Activated CD4-positive, alpha-beta memory T cell treated with anti-CD3 and anti-CD28 coated beads for 36 hours (primary cell): Measurements from ENCODE around the gene FCAMR. TPM values are rescaled to one million over a fixed set of nuclear protein-coding genes. Genes with fewer than 3 reads are reported as not detected.

Experiments
- CTCF ChIA-PET: fragments of 350-600 bp; sonication (Branson Sonifier 250); formaldehyde crosslinking; loops from one replicate; lab custom pipeline; 2021; ENCODE audit warnings: antibody characterized with exemption, inconsistent platforms; lab: Charles Lee
- POLR2A ChIA-PET: fragments of 350-600 bp; sonication (Branson Sonifier 250); formaldehyde crosslinking; loops from one replicate; lab custom pipeline; 2021; ENCODE audit warnings: antibody characterized with exemption; lab: Charles Lee
- DNase-seq: peaks from one replicate; pipeline ENCODE4 v3.0.0-alpha.2; 2020
- H3K27ac Mint-ChIP-seq: one replicate; pipeline ENCODE4 v1.8.0; 2021; ENCODE audit warnings: mixed read lengths
- H3K27me3 Mint-ChIP-seq: one replicate; pipeline ENCODE4 v1.8.0; 2021; ENCODE audit warnings: mixed read lengths
- H3K36me3 Mint-ChIP-seq: one replicate; pipeline ENCODE4 v1.8.0; 2021; ENCODE audit warnings: mixed read lengths
- H3K4me1 Mint-ChIP-seq: one replicate; pipeline ENCODE4 v1.8.0; 2021; ENCODE audit warnings: low read depth, mixed read lengths
- H3K4me3 Mint-ChIP-seq: one replicate; pipeline ENCODE4 v1.8.0; 2021; ENCODE audit warnings: mild to moderate bottlenecking, mixed read lengths
- H3K9me3 Mint-ChIP-seq: one replicate; pipeline ENCODE4 v1.8.0; 2021; ENCODE audit warnings: mixed read lengths
- intact Hi-C: fragments of 100-400 bp; cut with micrococcal nuclease; formaldehyde crosslinking; loops from one replicate; pipeline ENCODE4 v1.15.1; 2023
- total RNA-seq, 2 experiments: library from RNA; stranded (reverse); gene quantifications; one replicate each; pipeline ENCODE4 v1.2.3, GENCODE V29; 2021

Gene FCAMR, protein sequence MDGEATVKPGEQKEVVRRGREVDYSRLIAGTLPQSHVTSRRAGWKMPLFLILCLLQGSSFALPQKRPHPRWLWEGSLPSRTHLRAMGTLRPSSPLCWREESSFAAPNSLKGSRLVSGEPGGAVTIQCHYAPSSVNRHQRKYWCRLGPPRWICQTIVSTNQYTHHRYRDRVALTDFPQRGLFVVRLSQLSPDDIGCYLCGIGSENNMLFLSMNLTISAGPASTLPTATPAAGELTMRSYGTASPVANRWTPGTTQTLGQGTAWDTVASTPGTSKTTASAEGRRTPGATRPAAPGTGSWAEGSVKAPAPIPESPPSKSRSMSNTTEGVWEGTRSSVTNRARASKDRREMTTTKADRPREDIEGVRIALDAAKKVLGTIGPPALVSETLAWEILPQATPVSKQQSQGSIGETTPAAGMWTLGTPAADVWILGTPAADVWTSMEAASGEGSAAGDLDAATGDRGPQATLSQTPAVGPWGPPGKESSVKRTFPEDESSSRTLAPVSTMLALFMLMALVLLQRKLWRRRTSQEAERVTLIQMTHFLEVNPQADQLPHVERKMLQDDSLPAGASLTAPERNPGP
- total RNA-seq: not detected

DNA sequence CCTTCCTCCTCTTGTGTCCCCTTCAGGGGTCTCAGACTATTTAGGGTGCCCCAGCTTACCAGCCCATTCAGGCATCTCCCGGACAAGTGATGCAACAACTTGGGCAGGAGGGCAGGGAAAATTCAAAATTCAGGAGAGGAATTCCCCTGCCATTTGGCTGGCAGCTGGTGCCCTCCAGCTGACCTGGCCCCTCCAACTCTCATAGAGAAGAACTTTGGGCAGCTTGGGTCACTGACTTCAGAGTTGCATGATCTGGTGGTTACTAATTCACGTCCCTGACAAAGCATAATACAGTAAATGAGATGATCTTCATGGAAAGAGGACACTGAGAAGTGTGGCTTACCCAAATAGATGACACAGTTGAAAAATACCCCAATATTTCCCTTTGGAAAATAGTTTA is at the start of gene FCAMR:
TSS of gene FCAMR (minus strand) at position 15 of the 400 bp plus-strand sequence. CDS start 335 bp downstream, outside the sequence.
- POLR2A ChIA-PET: no interaction called here
- peaks cover 9% of the 10 kb centered on the region for H3K27me3 Mint-ChIP-seq
- H3K4me1 Mint-ChIP-seq: peaks cover 19% of the 10 kb centered on the region
- CTCF ChIA-PET: interaction anchor here (1.2 to 2.0 kb wide), 3 partner anchors 12 to 34 kb away, joined by 4 to 7 read pairs (median 5); no protein-coding TSS in a partner anchor
- H3K4me3 Mint-ChIP-seq: no peak within 1 kb of the TSS
- intact Hi-C loops: no loop called here
- H3K36me3 Mint-ChIP-seq: no peaks in the 10 kb centered on the region
- no peak within 1 kb of the TSS for H3K27ac Mint-ChIP-seq
- no peaks in the 10 kb centered on the region for H3K9me3 Mint-ChIP-seq
- DNase-seq: no peak

DNA sequence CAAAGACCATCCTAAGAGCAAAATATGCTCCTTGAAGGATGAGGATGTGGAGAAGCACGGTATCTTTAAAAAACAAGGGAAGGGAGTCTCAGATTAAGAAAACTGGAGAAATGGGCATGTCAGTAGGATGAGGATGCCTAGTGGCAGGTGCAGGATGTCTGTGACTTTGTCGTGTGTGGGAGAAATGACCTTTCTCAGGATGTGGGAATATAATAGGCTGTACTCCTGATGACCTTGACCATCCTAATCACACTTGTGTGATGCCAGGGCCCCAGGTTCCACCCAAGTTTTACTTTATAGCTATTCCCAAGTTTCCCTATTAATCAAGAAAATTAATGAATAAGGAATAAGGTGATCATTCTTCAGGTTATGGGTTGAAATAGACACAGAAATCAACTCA is 49.4 kb upstream of the FCAMR start:
- H3K4me3 Mint-ChIP-seq: no peak overlapping the region
- ChIA-PET CTCF (interaction anchor here (2.4 kb wide), 1 partner anchor 14 kb away, joined by 9 read pairs; no protein-coding TSS in a partner anchor), POLR2A (no interaction called here)
- DNase-seq: no peak
- intact Hi-C loops: no loop called here
- H3K27ac Mint-ChIP-seq: no peak overlapping the region
- peaks cover 10% of the 10 kb centered on the region for H3K27me3 Mint-ChIP-seq
- no peaks in the 10 kb centered on the region for H3K36me3 Mint-ChIP-seq
- H3K4me1 Mint-ChIP-seq: no peaks in the 10 kb centered on the region
- no peaks in the 10 kb centered on the region for H3K9me3 Mint-ChIP-seq

DNA sequence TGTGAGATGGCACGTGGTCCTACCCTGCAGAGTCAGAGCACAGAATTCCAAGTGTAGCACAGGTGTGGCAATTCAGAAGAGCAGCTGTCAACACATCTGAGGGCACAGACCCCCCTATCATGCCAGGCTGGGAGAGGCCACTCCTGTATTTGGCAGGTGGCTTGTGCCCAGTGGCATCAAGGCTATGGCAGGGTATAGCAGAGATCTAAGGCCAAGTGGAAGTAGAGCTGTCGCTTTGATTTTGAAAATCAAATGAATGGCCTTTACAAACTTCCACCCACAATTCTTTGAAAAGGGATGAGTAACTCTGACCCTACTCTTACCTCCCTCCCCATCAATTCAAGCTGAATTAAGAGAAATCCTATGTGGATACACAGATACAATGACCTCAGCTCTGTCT is 48.9 kb upstream of the FCAMR start:
- CTCF ChIA-PET: interaction anchor here (2.4 kb wide), 1 partner anchor 14 kb away, joined by 9 read pairs; no protein-coding TSS in a partner anchor
- intact Hi-C loops: no loop called here
- Mint-ChIP-seq H3K27ac (no peak overlapping the region), H3K9me3 (no peaks in the 10 kb centered on the region), H3K36me3 (no peaks in the 10 kb centered on the region), H3K27me3 (peaks cover 9% of the 10 kb centered on the region), H3K4me3 (no peak overlapping the region), H3K4me1 (no peaks in the 10 kb centered on the region)
- no peak for DNase-seq
- POLR2A ChIA-PET: no interaction called here

DNA sequence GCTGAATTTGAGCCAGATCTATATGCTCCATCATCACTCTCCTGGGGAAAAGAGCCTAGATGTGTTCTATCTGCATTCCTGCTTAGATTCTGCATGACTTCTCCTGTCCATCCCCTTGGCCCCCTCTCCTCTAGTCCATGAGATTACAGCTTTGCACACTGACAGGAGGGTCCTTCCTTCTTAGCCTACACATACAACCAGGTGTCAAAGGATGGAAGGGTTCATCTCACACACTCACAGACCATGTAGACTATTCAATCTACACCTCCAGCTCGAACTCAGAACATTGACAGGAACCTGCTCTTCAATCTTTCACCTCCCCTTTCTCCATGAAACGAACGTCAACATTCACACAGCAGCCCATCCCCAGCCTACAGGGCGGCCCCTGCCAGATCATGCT is 48.4 kb upstream of the FCAMR start:
- POLR2A ChIA-PET: no interaction called here
- no peak overlapping the region for H3K27ac Mint-ChIP-seq
- H3K4me1 Mint-ChIP-seq: no peaks in the 10 kb centered on the region
- no peak for DNase-seq
- intact Hi-C loops: no loop called here
- H3K27me3 Mint-ChIP-seq: peaks cover 9% of the 10 kb centered on the region
- no peak overlapping the region for H3K4me3 Mint-ChIP-seq
- no peaks in the 10 kb centered on the region for H3K36me3 Mint-ChIP-seq
- H3K9me3 Mint-ChIP-seq: no peaks in the 10 kb centered on the region
- CTCF ChIA-PET: interaction anchor here (2.4 kb wide), 1 partner anchor 13 kb away, joined by 9 read pairs; no protein-coding TSS in a partner anchor

DNA sequence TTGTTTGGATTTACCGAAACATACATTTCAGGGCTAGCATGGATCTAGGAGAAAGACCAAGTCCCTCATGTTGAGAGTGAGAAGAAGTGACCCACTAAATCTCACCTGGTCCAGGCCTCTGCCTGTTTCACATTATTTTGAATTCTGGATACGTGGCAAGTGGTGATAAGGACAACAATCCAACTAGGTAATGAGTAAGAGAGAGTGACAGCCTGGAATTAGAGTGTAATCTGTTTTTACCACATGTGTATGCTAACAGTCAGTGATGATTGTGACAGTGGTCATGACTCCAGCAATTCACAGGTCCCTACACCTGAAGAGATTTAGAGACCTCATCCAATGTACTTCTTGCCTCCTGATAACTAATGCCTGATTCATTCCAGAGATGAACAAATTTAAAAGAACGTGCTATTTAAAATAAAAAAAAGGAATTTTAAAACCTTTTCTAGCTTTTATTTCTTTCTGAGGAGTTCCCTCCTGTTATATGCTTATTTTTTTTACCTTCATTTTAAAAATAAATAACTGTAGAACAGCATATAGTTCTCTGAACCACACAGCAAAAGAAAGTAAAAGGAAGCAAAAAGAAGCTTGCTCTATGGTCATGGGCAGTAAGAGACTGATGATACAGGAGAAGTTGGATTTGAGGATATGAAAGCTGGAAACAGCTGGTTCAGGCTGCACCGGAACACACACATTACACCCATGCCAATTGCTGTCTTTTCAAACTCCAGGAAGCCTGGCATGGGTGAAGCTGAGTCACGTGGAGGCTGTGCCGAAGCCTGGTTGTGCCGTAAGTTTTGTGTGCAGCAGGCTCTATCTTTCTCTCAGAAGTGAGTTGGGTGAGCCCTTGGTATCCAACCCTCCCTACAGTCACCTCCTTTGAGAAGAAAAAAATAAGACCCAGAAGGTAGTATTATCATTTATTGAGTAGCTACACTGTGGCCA is 47.6 kb upstream of the FCAMR start:
- Mint-ChIP-seq H3K9me3 (no peaks in the 10 kb centered on the region), H3K27me3 (peaks cover 15% of the 10 kb centered on the region), H3K4me3 (no peak overlapping the region), H3K27ac (no peak overlapping the region), H3K4me1 (no peaks in the 10 kb centered on the region), H3K36me3 (no peaks in the 10 kb centered on the region)
- intact Hi-C loops: no loop called here
- no peak for DNase-seq
- POLR2A ChIA-PET: no interaction called here
- CTCF ChIA-PET: interaction anchor here (2.4 kb wide), 1 partner anchor 13 kb away, joined by 9 read pairs; no protein-coding TSS in a partner anchor

DNA sequence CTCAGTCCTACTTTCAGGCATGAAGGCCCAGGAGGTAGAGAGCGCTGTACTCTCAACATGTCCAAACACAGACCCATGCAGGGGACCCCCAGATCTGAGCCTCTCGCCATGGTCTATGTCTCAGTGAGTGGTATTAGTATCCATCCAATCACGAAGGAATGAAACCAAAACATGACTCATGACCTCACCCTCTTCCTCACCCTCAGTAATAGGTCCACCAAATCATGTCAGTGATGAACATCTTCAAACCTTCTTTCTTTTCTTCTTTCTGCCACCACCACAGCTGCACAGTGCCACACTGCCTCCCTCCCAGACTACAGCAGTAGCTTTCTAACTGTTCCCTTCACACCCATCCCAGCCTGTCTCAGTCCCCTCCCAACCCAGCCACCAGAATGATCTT is 45.5 kb upstream of the FCAMR start:
- Mint-ChIP-seq H3K36me3 (no peaks in the 10 kb centered on the region), H3K4me1 (no peaks in the 10 kb centered on the region), H3K4me3 (no peak overlapping the region), H3K27me3 (peaks cover 22% of the 10 kb centered on the region), H3K9me3 (no peaks in the 10 kb centered on the region), H3K27ac (no peak overlapping the region)
- intact Hi-C loops: no loop called here
- no peak for DNase-seq
- POLR2A ChIA-PET: no interaction called here
- CTCF ChIA-PET: interaction anchor here (1.4 to 2.7 kb wide), 2 partner anchors 12 to 82 kb away, joined by 4 to 10 read pairs; no protein-coding TSS in a partner anchor

DNA sequence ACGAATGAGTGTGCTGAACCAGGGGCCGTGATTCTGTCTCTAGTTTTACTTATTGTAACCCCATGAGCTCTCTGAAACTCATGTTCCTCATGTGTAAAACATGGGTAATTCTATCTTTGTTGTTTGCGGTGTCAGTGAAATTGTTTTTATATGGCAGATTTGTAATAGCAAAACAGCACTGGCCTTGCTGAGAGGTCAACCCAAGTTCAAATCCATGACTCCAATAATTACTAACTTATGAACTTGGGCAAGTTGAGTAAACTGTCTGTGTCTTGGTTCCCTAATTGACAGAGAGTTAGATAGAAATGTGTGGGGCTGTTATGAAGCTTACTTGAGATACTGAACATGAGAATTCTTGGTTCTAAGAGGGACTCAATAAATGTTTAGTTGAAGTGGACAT is 44.5 kb upstream of the FCAMR start:
- no peaks in the 10 kb centered on the region for H3K9me3 Mint-ChIP-seq

DNA sequence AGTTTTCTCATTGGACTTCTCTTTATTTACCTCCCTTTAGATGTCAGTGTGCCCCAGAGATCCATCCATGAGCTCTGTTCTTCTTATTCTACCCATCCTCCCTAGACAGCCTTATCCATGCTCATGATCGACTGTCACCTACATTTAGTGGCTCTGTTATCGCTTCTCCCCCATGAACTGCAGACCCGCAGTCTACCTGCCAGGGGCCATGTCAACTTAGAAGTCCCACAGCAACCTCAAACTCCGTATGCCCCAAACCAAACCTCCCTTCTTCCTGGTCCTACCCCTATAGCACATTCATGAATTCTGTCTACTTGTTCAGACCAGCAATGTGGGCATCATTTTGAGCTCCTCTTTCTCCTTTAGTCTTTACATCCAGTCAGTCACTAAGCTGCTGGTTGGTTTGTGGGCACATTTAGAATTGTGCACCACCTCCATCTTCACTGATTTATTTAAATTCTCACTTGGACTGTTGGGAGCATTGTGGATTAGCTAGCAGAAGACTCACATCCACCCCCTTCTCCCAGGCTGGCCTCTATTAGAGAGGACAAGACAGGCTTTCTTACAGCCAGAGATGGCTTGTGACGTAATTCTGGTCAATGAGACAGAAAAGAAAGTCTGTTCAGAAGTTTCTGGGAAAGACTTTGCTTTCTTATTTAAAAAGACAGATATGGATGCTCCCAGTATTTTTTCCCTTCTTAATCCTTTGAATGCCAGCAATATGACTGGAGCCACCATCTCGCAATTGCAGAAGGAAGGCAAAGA is 43.2 kb upstream of the FCAMR start:
- Mint-ChIP-seq H3K9me3 (no peaks in the 10 kb centered on the region), H3K36me3 (no peaks in the 10 kb centered on the region), H3K27me3 (peaks cover 22% of the 10 kb centered on the region), H3K4me3 (no peak overlapping the region), H3K4me1 (no peaks in the 10 kb centered on the region), H3K27ac (no peak overlapping the region)
- ChIA-PET CTCF (interaction anchor here (1.2 to 2.7 kb wide), 3 partner anchors 9 to 486 kb away, joined by 3 to 10 read pairs (median 4); no protein-coding TSS in a partner anchor), POLR2A (no interaction called here)
- intact Hi-C loops: no loop called here
- no peak for DNase-seq

More for the DNA sequence above, 44.5 kb upstream of the FCAMR start:
- no peak overlapping the region for H3K27ac Mint-ChIP-seq
- H3K27me3 Mint-ChIP-seq: peaks cover 22% of the 10 kb centered on the region
- no peak overlapping the region for H3K4me3 Mint-ChIP-seq
- no peaks in the 10 kb centered on the region for H3K36me3 Mint-ChIP-seq
- ChIA-PET CTCF (interaction anchor here (0.6 to 2.7 kb wide), 5 partner anchors 9 to 485 kb away, joined by 3 to 10 read pairs (median 4); no protein-coding TSS in a partner anchor), POLR2A (no interaction called here)
- intact Hi-C loops: no loop called here
- no peaks in the 10 kb centered on the region for H3K4me1 Mint-ChIP-seq
- DNase-seq: no peak

DNA sequence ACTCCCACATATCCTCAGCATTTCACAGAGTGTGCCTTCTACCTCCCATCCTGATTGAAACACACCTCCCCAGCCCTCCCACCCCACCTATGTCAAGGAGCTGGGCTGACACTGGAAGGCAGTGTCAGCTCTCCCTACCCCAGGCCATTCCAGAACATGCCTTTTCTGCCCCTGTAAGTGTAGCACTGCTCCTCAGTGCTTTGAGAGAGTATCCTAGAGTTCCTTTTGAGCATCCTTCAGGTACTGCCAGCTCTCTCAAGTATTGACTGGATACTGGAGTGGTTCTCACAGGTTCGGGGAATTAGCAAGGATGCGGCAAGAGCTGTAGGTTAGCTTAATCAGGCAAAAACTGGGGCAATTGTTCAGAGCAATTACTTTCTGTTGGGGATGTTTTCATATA is 40.5 kb upstream of the FCAMR start:
- intact Hi-C loops: no loop called here
- no peaks in the 10 kb centered on the region for H3K9me3 Mint-ChIP-seq
- H3K4me3 Mint-ChIP-seq: no peak overlapping the region
- H3K36me3 Mint-ChIP-seq: no peaks in the 10 kb centered on the region
- POLR2A ChIA-PET: no interaction called here
- H3K27ac Mint-ChIP-seq: no peak overlapping the region
- DNase-seq: no peak
- CTCF ChIA-PET: interaction anchor here (0.8 kb wide), 1 partner anchor 37 kb away, joined by 3 read pairs; no protein-coding TSS in a partner anchor
- H3K4me1 Mint-ChIP-seq: no peaks in the 10 kb centered on the region
- peaks cover 27% of the 10 kb centered on the region for H3K27me3 Mint-ChIP-seq

DNA sequence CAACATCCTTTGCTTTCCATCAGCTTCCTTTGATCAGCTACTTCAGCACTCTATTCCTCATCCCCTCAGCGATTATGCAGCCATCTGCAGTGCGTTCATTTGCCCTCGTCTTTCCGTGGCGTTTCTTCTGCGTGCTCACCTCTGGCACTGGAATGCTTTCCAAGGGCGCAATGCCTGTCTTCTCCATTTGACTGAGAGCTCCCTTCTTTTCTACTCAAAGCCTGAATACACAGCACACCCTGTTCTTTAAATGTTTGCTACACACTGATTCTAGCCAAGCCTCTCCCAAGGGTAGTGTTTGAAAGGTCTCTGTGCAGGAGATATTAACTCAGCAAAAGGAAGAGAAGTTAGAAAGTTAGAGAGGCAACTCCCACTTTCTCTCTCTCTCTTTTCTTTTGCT is 39.7 kb upstream of the FCAMR start:
- POLR2A ChIA-PET: no interaction called here
- no peak for DNase-seq
- no peaks in the 10 kb centered on the region for H3K4me1 Mint-ChIP-seq
- intact Hi-C loops: no loop called here
- H3K9me3 Mint-ChIP-seq: no peaks in the 10 kb centered on the region
- H3K27ac Mint-ChIP-seq: no peak overlapping the region
- peaks cover 23% of the 10 kb centered on the region for H3K27me3 Mint-ChIP-seq
- CTCF ChIA-PET: no interaction called here
- no peak overlapping the region for H3K4me3 Mint-ChIP-seq
- H3K36me3 Mint-ChIP-seq: no peaks in the 10 kb centered on the region

DNA sequence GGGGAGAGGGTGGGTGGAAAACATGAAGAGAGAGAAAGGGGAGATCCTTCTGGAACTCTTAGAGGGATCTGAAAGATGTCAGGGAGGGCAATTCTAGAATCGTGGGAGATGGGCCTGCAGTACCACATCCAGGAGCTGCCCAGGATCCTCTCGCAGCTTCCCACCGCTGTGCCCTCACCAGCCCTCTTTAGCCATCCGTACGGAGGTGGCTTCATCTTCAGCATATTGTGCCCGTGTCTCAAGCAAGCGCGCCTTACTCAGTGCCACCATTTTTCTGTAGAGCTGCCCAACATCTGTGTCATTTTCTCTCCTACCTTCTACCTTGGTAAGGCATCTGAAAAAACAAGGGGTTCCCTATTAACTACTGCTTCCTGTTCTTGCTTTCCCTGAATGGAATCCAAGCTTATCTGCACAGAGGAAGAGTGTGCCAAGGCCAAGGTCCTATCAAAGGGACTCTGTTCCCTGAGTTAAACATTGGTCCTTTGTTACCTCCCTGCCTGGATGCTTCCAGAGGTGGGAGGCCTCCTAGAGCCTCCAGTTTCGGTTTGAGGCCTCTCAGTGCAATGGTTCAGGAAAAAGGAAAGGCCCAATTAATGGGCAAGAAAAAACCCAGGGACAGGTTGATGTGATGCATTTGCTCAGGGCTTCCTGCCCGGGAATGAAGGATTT is 39.1 kb upstream of the FCAMR start:
- H3K9me3 Mint-ChIP-seq: no peaks in the 10 kb centered on the region
- H3K4me1 Mint-ChIP-seq: peaks cover 2% of the 10 kb centered on the region
- ChIA-PET POLR2A (no interaction called here), CTCF (no interaction called here)
- no peaks in the 10 kb centered on the region for H3K36me3 Mint-ChIP-seq
- intact Hi-C loops: no loop called here
- no peak for DNase-seq
- peaks cover 21% of the 10 kb centered on the region for H3K27me3 Mint-ChIP-seq
- no peak overlapping the region for H3K4me3 Mint-ChIP-seq
- H3K27ac Mint-ChIP-seq: no peak overlapping the region
